ENCODE data around the gene MRPS27. TPM values are rescaled to one million over a fixed set of nuclear protein-coding genes. Genes with fewer than 3 reads are reported as not detected.

The MRPS27 gene
- polyA plus RNA-seq, 2 of the 4 experiments (the other 2 are of a cell fraction) = 81.0 to 141 TPM

DNA sequence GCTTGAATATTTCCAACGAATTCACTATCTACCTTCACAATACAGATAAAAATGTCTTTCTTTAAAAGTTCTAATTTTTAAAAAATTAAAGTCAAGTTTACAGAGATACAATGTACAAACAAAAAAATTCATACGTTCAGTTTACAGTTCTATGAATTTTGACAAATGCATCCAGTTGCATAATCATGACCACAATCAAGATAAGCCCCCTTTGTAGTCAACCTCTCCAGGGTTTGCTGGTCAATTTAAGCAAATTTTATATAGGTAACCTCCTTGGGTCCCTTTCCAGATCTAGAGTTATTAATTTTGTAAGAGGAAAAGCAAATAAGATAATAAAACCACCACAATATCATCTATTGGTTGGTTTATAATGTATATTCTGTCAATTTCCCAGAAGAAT, 76.3 kb downstream of the MRPS27 start:
- no peak overlapping the region for H3K4me2 ChIP-seq
- ATAC-seq (no peak), DNase-seq (ENCODE audit: low read depth in 1 of 2, low spot score in 1 of 2) (no peak), FAIRE-seq (no peak)
- ChIA-PET CTCF (interaction anchor here (1.4 kb wide), 1 partner anchor 9 kb away, joined by 4 read pairs; no protein-coding TSS in a partner anchor), POLR2A (no interaction called here)
- peaks cover 45% of the 10 kb centered on the region for H3K4me1 ChIP-seq
- TF ChIP-seq RAD21 (conservative IDR thresholded peaks at IDR 0.05 in 1 of 2, IDR thresholded peaks at IDR 0.05 in 1 of 2) (no peak), JUNB (IDR thresholded peaks at IDR 0.05) (no peak), CEBPB (IDR thresholded peaks at IDR 0.05) (no peak), REST (IDR thresholded peaks at IDR 0.05) (no peak), ZFP36 (IDR thresholded peaks at IDR 0.05; ENCODE audit: borderline replicate concordance, partially characterized antibody) (no peak), CBX2 (IDR thresholded peaks at IDR 0.05; ENCODE audit: borderline replicate concordance, low read depth) (no peak), RNF2 (IDR thresholded peaks at IDR 0.05; ENCODE audit: borderline replicate concordance, low read depth) (no peak), HDAC2 (IDR thresholded peaks at IDR 0.05) (no peak), HMGXB4 (CRISPR knock-in tag; IDR thresholded peaks at IDR 0.05; ENCODE audit: borderline replicate concordance) (no peak), POLR2A (IDR thresholded peaks at IDR 0.05; ENCODE audit: low read length) (no peak), POLR2AphosphoS2 (conservative IDR thresholded peaks at IDR 0.05; ENCODE audit: low read length) (no peak), RFX5 (IDR thresholded peaks at IDR 0.05) (no peak), MAZ (IDR thresholded peaks at IDR 0.05; ENCODE audit: borderline replicate concordance, low read depth, low read length) (no peak), RCOR1 (IDR thresholded peaks at IDR 0.05; ENCODE audit: low read depth, low read length) (no peak), EHMT2 (IDR thresholded peaks at IDR 0.05; ENCODE audit: low read depth) (no peak)
- 80% methylated on average over 2 of the region's 2 CpGs for WGBS (ENCODE audit: missing lambda C conversion rate)
- no peaks in the 10 kb centered on the region for H3K9me3 ChIP-seq
- no peak overlapping the region for H3K4me3 ChIP-seq
- H3K27ac ChIP-seq = no peak overlapping the region

GRCh38 chr5:72242796-72243475, 77.1 kb downstream of the MRPS27 start:
- CTCF ChIA-PET = interaction anchor here (0.6 to 1.0 kb wide), 3 partner anchors 73 to 467 kb away, joined by 3 to 6 read pairs (median 5); no protein-coding TSS in a partner anchor
- WGBS (ENCODE audit: missing lambda C conversion rate) = 91% methylated on average over 7 of the region's 7 CpGs
- POLR2A ChIA-PET = interaction anchor here (1.0 kb wide), 1 partner anchor 109 kb away, joined by 5 read pairs; no protein-coding TSS in a partner anchor
- Histone ChIP-seq H3K27ac (peak overlapping the region in 1 of 2 experiments; percentile 4; a peak in 1 of 6 replicates), H3K4me2 (no peak overlapping the region), H3K9me3 (no peaks in the 10 kb centered on the region), H3K4me1 (peaks cover 37% of the 10 kb centered on the region), H3K4me3 (no peak overlapping the region)
- ATAC-seq (no peak), DNase-seq (ENCODE audit: low read depth in 1 of 2, low spot score in 1 of 2) (no peak), FAIRE-seq (no peak)
- TF ChIP-seq MYC (IDR thresholded peaks at IDR 0.05; ENCODE audit: borderline replicate concordance, low read length) (no peak), ZSCAN20 (CRISPR knock-in tag; IDR thresholded peaks at IDR 0.05) (no peak), TP53 (CRISPR knock-in tag; IDR thresholded peaks at IDR 0.05) (no peak), HOXB5 (CRISPR knock-in tag; IDR thresholded peaks at IDR 0.05) (no peak), GATA3 (IDR thresholded peaks at IDR 0.05; ENCODE audit: borderline replicate concordance) (no peak), MAFK (IDR thresholded peaks at IDR 0.05; ENCODE audit: partially characterized antibody) (no peak), CEBPB (IDR thresholded peaks at IDR 0.05) (no peak), ATOH8 (CRISPR knock-in tag; IDR thresholded peaks at IDR 0.05; ENCODE audit: low read depth) (no peak), SMC3 (IDR thresholded peaks at IDR 0.05) (no peak), EHMT2 (IDR thresholded peaks at IDR 0.05; ENCODE audit: low read depth) (no peak), ESRRA (IDR thresholded peaks at IDR 0.05; ENCODE audit: borderline replicate concordance, low read length) (no peak)
